ENCODE measurements around the gene DPPA3.
"Not testable (repeated sequence)": the region's sequence is repeated elsewhere in the genome, so short reads cannot be mapped to it uniquely, and the experiment has no call there.

Gene DPPA3

DNA sequence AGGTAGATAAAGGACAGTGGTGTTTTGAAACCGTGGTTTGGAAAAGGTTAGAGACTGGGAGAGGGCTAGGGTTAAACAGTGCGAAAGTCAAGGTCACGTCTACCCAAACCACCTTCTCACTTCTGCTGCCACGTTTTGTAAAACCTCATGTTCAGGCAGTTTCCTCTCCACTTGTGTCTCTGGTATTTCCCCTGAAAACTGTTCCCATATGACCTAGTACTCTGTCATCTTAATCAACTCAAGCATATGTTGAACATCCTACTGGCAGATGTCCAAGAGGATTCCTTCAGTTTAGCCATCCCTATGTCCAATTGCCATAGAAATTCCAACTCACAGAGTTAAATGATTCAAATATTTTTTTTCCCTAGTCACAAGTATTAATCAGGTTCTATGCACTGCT is 18.5 kb downstream of the DPPA3 start:
- in situ Hi-C loops (cut with MboI; ENCODE audit: low sequenced_read_pairs), result no loop called here

DNA sequence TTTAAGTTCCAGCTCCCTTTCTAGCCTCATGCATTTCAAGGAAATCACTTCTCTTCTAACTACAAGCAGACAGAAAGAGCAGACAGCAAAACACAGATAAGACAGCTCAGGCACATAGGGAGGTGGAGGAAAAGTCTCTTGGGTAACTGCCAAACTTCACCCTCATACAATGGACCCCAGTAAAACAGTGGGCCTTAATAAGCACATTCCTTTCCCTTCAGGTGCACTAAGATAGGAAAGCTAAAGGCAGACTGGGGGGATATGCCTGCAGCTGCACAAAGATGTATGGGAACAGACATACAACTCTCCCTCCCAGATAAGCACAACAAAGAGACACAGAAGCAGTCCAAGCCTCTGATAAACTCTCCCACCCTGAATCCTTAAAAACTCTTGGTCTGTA is 19.8 kb downstream of the DPPA3 start:
- in situ Hi-C loops (cut with MboI; ENCODE audit: low sequenced_read_pairs), result not testable (repeated sequence)

DNA sequence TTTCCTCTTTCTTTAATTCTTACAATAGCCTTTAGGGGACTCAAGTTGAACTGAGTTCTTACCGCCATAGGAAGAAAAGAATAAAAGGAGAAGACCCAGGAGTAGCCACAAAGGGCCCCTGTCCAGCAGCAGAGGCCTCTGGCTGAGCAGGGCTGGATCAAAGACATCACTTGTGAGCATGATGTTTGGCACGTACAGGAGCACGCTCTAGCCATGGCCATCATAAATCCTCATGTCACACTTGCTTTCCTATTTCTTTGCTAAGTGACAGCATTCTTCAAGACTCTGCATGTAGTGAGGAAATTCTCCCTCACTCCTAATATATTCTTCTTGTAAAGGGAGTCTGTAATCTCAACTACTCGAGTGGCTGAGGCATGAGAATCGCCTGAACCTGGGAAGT is 20.3 kb downstream of the DPPA3 start:
- in situ Hi-C loops (cut with MboI; ENCODE audit: low sequenced_read_pairs), result no loop called here

DNA sequence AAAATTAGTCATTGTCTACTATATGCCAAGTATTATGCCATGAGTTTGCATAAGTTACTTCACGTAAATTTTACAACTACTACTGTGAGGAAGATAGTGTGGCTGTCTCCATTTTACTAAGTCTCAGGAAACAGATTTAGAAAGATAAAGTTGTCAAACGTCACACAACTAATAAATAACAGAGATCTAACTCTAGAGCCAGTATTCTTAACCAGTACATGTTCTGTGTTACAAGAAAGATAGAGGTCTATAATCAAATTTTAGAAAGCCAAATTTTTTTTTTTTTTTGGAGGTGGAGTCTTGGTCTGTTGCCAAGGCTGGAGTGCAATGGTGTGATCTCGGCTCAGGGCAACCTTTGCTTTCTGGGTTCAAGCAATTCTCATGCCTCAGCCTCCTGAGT is 21.8 kb downstream of the DPPA3 start:
- in situ Hi-C loops (cut with MboI; ENCODE audit: low sequenced_read_pairs), result no loop called here

DNA sequence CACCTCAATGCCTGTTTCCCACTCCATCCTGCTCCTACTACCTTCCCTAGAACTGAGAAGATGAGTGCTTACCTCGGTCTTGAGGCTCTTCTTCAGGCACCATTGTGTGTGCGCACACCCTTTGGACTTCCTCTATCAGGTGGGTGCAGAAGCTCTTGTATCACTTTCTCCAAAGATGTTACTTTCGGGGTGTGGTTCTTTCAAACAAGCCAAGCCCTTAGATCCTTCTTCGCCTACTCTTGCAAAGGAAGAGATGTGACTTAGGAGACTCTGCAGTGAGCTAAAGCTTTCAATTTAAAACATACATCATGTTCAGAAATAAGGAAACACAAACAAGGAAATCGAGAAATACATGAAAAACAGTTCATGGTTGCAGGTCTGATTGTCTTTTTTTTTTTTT is 36.0 kb downstream of the DPPA3 start, which contains the start of gene CLEC4C:
Gene CLEC4C (minus strand): TSS at position 130 of the 400 bp plus-strand sequence. CDS start 27 bp downstream, at position 103.
- in situ Hi-C loops (cut with MboI; ENCODE audit: low sequenced_read_pairs), result no loop called here

DNA sequence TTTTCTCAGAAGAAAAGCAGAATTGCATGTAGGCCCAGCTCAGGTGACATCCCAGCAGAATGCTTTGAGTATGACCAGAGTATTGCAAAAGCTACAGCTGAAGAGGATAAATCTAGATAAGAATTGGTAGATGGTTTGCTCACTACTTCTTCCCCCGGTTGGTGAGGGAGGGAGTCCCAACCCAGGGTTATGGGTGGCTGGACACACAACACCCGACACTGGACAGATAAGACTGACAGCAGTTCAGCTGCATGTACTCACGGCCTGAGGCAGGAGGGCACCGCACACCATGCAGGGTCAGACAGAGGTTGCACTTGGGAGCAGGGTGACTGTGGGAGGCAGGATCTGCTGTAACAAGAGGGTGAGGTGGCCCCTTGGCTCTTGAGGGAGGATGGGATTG is 37.6 kb downstream of the DPPA3 start:
- in situ Hi-C loops (cut with MboI; ENCODE audit: low sequenced_read_pairs), result no loop called here

DNA sequence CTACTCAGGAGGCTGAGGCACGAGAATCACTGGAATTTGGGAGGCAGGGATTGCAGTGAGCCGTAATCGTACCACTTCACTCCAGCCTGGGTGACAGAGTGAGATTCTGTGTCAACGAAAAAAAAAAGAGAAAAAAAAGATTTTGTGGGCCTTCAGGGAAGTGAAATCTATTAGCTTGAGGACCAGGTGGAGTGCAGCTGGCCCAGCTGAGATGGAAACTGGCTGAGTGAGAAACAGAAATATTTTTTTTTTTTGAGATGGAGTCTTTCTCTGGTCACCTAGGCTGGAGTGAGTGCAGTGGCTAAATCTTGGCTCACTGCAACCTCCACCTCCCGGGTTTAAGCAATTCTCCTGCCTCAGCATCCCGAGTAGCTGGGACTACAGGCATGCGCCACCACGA is 38.2 kb downstream of the DPPA3 start:
- in situ Hi-C loops (cut with MboI; ENCODE audit: low sequenced_read_pairs), result no loop called here

DNA sequence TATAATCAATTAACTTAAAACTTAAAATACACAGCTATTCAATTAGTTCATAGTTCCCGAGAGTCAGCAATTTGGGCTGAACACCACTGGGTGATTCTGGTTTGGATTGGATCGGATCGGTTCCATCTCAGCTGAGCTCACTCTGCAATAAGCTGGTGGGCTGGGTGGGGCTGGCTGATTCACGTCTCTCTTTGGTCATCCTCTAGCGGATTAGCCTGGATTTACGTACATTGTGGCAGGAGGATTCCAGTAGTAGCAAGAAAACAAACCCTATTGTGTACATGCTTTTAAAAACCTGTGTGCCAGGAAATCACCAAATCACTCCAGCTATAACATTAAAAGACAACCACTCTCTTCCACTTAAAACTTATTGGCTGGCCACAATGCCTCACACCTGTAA is 39.1 kb downstream of the DPPA3 start:
- in situ Hi-C loops (cut with MboI; ENCODE audit: low sequenced_read_pairs), result no loop called here

DNA sequence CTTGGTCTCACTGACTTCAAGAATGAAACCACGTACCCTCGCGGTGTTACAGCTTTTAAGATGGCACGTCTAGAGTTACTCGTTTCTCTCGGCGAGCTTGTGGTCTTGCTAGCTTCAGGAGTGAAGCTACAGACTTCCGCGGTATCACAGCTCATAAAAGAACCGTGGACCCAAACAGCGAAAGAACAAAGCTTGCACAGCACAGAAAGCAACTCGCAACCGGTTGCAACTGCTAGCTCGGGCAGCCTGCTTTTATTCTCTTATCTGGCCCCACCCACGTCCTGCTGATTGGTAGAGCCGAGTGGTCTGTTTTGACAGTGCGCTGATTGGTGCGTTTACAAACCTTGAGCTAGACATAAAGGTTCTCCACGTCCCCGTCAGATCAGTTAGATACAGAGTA is 40.2 kb downstream of the DPPA3 start:
- in situ Hi-C loops (cut with MboI; ENCODE audit: low sequenced_read_pairs), result no loop called here

DNA sequence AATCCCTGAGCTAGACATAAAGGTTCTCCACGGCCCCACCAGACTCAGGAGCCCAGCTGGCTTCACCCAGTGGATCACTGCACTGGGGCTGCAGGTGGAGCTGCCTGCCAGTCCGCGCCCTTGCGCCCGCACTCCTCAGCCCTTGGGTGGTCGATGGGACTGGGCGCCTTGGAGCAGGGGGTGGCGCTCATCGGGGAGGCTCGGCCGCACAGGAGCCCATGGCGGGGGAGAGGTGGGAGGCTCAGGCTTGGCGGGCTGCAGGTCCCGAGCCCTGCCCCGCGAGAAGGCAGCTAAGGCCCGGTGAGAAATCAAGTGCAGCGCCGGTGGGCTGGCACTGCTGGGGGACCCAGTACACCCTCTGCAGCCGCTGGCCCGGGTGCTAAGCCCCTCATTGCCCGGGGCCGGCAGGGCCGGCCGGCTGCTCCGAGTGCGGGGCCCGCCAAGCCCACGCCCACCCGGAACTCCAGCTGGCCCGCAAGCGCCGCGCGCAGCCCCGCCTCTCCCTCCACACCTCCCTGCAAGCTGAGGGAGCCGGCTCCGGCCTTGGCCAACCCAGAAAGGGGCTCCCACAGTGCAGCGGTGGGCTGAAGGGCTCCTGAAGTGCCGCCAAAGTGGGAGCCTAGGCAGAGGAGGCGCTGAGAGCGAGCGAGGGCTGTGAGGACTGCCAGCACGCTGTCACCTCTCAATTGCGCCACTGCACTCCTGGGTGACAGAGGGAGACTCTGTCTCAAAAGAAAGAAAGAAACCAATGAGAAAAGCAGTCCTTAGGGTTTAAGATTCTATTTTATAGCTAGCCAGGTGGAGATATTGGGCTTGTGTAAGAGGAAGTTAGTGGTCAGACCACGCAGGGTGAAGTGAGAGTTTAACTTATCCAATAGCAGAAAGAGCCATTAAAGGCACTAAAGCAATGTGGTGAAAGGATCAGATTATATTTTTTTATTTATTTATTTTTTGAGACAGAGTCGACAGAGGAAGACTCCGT is 41.0 kb downstream of the DPPA3 start:
- in situ Hi-C loops (cut with MboI; ENCODE audit: low sequenced_read_pairs), result not testable (repeated sequence)

DNA sequence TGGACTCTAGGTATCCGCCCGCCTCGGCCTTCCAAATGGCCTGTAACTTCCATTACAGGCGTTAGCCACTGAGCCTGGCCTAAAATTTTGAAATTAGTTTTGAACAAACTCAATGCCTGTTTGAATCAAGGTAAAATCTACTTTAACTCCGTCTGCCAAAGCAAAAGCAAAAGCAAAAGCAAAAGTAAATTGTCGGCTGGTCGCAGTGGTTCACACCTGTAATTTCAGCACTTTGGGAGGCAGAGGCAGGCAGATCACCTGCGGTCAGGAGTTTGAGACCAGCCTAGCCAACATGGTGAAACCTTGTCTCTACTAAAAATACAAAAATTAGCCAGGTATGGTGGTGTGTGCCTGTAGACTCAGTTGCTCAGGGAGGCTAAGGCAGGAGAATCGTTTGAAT is 44.4 kb downstream of the DPPA3 start:
- in situ Hi-C loops (cut with MboI; ENCODE audit: low sequenced_read_pairs), result not testable (repeated sequence)

DNA sequence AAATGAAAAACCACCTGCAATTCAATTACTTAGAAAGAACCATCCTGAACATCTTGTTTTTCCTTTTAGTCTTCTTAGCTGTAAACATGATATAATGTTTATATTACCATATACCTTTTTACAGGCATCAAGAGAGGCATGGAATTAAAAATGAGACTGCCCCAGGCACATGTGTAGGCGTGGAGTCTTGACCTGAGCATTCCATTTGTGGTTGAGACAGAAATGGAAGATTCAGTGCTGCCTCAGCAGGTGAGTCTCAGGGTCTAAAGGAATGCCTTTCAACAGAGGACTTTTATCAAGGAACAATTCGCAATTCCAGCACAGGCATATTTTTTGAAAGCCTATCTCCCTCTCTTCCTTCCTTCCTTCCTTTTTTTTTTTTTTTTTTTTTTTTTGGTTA is 45.8 kb downstream of the DPPA3 start:
- in situ Hi-C loops (cut with MboI; ENCODE audit: low sequenced_read_pairs), result no loop called here

DNA sequence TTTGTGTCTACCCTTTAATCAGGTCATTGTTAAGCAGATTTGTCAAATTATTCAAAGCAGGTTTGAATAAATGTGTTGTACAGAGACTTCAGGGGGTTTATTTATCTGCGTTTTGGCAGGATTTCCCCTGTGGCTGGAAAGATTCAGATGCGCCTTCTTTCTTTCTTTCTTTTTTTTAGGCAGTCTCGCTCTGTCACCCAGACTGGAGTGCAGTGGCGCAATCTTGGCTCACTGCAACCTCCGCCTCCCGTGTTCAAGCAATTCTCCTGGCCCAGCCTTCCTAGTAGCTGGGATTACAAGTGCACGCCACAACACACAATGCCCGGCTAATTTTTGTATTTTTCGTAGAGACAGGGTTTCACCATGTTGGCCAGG is 47.5 kb downstream of the DPPA3 start:
- in situ Hi-C loops (cut with MboI; ENCODE audit: low sequenced_read_pairs), result no loop called here
